ENCODE measurements around the gene TBC1D1. TPM values are rescaled to one million over a fixed set of nuclear protein-coding genes. Genes with fewer than 3 reads are reported as not detected.

The TBC1D1 gene
- total RNA-seq, 2 experiments from 2014 or later, result 40.7 to 46.5 TPM

DNA sequence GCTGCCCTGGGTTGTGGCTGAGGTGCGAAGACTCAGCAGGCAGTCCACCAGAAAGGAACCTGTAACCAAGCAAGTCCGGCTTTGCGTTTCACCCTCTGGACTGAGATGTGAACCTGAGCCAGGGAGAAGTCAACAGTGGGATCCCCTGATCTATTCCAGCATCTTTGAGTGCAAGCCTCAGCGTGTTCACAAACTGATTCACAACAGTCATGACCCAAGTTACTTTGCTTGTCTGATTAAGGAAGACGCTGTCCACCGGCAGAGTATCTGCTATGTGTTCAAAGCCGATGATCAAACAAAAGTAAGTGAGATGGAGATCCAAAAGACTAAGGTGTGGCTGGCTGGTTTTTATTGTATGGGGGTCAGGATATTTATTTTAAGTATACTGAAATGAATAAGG lies 11.3 kb downstream of the TBC1D1 start:
- no peak overlapping the region for H3K4me3 ChIP-seq (ENCODE audit: low read length)
- no peaks in the 10 kb centered on the region for H3K27me3 Mint-ChIP-seq
- TF ChIP-seq, protein P1, sequence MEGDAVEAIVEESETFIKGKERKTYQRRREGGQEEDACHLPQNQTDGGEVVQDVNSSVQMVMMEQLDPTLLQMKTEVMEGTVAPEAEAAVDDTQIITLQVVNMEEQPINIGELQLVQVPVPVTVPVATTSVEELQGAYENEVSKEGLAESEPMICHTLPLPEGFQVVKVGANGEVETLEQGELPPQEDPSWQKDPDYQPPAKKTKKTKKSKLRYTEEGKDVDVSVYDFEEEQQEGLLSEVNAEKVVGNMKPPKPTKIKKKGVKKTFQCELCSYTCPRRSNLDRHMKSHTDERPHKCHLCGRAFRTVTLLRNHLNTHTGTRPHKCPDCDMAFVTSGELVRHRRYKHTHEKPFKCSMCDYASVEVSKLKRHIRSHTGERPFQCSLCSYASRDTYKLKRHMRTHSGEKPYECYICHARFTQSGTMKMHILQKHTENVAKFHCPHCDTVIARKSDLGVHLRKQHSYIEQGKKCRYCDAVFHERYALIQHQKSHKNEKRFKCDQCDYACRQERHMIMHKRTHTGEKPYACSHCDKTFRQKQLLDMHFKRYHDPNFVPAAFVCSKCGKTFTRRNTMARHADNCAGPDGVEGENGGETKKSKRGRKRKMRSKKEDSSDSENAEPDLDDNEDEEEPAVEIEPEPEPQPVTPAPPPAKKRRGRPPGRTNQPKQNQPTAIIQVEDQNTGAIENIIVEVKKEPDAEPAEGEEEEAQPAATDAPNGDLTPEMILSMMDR (IDR thresholded peaks at IDR 0.05), result no peak
- no peak overlapping the region for H3K4me3 Mint-ChIP-seq
- ATAC-seq (ENCODE audit: poor library complexity) (no peak), DNase-seq (no peak)
- ChIA-PET POLR2A (no interaction called here), CTCF (no interaction called here)
- no peaks in the 10 kb centered on the region for H3K9me3 Mint-ChIP-seq
- no peak overlapping the region for H3K27ac Mint-ChIP-seq
- intact Hi-C loops (cut with DNase I, micrococcal nuclease), result no loop called here
- H3K4me1 Mint-ChIP-seq (ENCODE audit: low read depth), result peaks cover 71% of the 10 kb centered on the region
- H3K4me1 ChIP-seq (ENCODE audit: insufficient read depth, low read length), result peaks cover 3% of the 10 kb centered on the region
- no peaks in the 10 kb centered on the region for H3K27me3 ChIP-seq (ENCODE audit: control insufficient read depth in 1 of 2, insufficient read depth in 2 of 2, low read length in 2 of 2)
- H3K36me3 ChIP-seq (ENCODE audit: insufficient read depth, low read length), result peaks cover 40% of the 10 kb centered on the region
- H3K27ac ChIP-seq (ENCODE audit: low read depth in 1 of 2, low read length in 2 of 2), result no peak overlapping the region
- H3K9me3 ChIP-seq (ENCODE audit: control insufficient read depth in 1 of 2, insufficient read depth in 1 of 2, low read length in 2 of 2), result no peaks in the 10 kb centered on the region
- peaks cover 66% of the 10 kb centered on the region for H3K36me3 Mint-ChIP-seq (ENCODE audit: low read depth)

DNA sequence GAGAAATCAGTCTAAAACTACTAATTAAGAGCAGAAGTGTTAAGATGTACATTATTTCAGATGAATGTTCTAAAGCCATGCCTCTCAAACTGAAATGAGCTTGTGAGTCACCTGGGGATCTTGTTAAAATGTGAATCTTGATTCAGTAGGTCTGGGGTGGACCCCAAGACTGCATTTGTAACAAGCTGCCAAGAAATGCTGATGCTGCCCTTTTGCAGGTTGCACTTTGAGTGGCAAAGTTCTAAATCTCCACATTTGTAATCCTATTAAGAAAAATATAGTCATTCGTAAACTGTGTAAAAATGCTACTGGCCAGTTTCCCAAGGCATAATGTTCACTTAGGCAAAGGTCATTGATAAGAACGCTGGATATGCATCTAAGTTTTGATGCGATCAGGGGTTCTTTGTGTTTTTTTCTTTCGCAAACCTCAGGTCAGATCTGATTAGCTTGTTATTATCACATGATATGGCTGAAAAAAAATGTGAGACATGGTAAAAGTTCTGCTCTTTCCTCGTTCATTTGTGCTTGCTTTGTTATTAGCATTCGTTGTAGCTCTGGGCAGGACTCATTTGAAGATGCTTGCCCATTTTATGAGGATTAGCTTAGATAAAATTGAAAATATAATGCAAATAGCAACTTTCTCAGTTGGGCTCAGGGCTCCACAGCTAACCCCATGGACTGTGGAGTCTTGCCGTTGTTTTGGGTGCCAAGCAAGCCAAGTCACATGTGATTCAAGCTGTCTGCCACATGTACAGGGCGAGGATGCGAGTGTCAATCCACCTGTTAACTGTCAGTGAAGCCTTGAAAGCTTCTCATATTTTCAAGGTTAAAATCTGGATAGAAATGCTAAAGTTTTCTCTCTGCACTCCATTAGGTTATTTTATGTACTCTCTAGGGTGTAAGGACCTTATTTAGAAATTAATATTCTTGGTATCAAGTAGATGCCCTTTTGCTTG lies 12.1 kb downstream of the TBC1D1 start:
- H3K27ac Mint-ChIP-seq, result no peak overlapping the region
- DNase-seq, result no peak
- no peak overlapping the region for H3K4me3 ChIP-seq (ENCODE audit: low read length)
- H3K4me3 Mint-ChIP-seq, result no peak overlapping the region
- ChIA-PET CTCF (no interaction called here), POLR2A (no interaction called here)
- no peak for ATAC-seq (ENCODE audit: poor library complexity)
- TF ChIP-seq, protein P1 (IDR thresholded peaks at IDR 0.05), result no peak
- H3K36me3 Mint-ChIP-seq (ENCODE audit: low read depth), result peaks cover 74% of the 10 kb centered on the region
- intact Hi-C loops (cut with DNase I, micrococcal nuclease), result no loop called here
- H3K27me3 ChIP-seq (ENCODE audit: control insufficient read depth in 1 of 2, insufficient read depth in 2 of 2, low read length in 2 of 2), result no peaks in the 10 kb centered on the region
- H3K4me1 Mint-ChIP-seq (ENCODE audit: low read depth), result peaks cover 72% of the 10 kb centered on the region
- H3K9me3 Mint-ChIP-seq, result no peaks in the 10 kb centered on the region
- no peaks in the 10 kb centered on the region for H3K9me3 ChIP-seq (ENCODE audit: control insufficient read depth in 1 of 2, insufficient read depth in 1 of 2, low read length in 2 of 2)
- no peak overlapping the region for H3K27ac ChIP-seq (ENCODE audit: low read depth in 1 of 2, low read length in 2 of 2)
- H3K27me3 Mint-ChIP-seq, result no peaks in the 10 kb centered on the region
- H3K36me3 ChIP-seq (ENCODE audit: insufficient read depth, low read length), result peaks cover 45% of the 10 kb centered on the region
- peaks cover 3% of the 10 kb centered on the region for H3K4me1 ChIP-seq (ENCODE audit: insufficient read depth, low read length)

DNA sequence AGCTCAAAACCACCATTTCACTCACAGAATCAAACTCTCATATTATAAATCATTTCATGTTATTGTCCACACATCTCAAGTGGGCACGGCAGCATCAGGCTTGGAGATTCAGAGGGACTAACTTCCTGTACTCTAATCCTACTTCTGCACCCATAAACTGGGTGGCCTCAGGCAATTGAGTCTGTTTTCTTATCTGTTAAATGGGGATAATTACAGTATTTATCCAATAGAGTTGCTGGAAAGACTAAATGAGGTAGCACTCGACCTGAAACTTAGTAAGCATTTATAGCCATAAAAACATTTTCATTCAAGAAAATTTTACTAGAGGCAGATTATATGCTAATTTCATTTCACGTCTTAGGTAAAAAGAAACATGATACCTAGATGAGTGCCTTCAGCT lies 13.0 kb downstream of the TBC1D1 start:
- intact Hi-C loops (cut with DNase I, micrococcal nuclease), result no loop called here
- ChIA-PET CTCF (no interaction called here), POLR2A (no interaction called here)
- peaks cover 3% of the 10 kb centered on the region for H3K4me1 ChIP-seq (ENCODE audit: insufficient read depth, low read length)
- H3K27me3 ChIP-seq (ENCODE audit: control insufficient read depth in 1 of 2, insufficient read depth in 2 of 2, low read length in 2 of 2), result no peaks in the 10 kb centered on the region
- Mint-ChIP-seq H3K27ac (no peak overlapping the region), H3K27me3 (no peaks in the 10 kb centered on the region), H3K4me3 (no peak overlapping the region), H3K36me3 (ENCODE audit: low read depth) (peaks cover 78% of the 10 kb centered on the region), H3K4me1 (ENCODE audit: low read depth) (peaks cover 72% of the 10 kb centered on the region), H3K9me3 (no peaks in the 10 kb centered on the region)
- ATAC-seq (ENCODE audit: poor library complexity) (no peak), DNase-seq (no peak)
- peaks cover 45% of the 10 kb centered on the region for H3K36me3 ChIP-seq (ENCODE audit: insufficient read depth, low read length)
- H3K27ac ChIP-seq (ENCODE audit: low read depth in 1 of 2, low read length in 2 of 2), result no peak overlapping the region
- no peak overlapping the region for H3K4me3 ChIP-seq (ENCODE audit: low read length)
- TF ChIP-seq, protein P1 (IDR thresholded peaks at IDR 0.05), result no peak
- no peaks in the 10 kb centered on the region for H3K9me3 ChIP-seq (ENCODE audit: control insufficient read depth in 1 of 2, insufficient read depth in 1 of 2, low read length in 2 of 2)

Data from CD4-positive, alpha-beta T cell (primary cell).